KG1 (cell line): ENCODE data around the gene KRTAP13-4.

Experiments used
- DNase-seq: peaks from one replicate; lab custom pipeline; 2025; lab: John Stamatoyannopoulos, UW

Gene KRTAP13-4, protein sequence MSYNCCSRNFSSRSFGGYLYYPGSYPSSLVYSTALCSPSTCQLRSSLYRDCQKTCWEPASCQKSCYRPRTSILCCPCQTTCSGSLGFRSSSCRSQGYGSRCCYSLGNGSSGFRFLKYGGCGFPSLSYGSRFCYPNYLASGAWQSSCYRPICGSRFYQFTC

DNA sequence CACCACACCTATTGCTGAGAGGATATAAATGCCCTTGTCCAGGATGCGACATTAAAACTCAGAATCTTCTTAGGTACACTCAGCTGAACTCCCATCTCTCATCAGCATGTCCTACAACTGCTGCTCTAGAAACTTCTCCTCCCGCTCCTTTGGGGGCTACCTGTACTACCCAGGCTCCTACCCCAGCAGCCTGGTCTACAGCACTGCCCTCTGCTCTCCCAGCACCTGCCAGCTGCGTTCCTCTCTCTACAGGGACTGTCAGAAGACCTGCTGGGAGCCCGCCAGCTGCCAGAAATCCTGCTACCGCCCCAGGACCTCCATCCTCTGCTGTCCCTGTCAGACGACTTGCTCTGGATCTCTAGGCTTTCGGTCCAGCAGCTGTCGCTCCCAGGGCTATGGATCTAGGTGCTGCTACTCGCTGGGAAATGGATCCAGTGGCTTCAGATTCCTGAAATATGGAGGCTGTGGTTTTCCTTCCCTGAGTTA is at the start of gene KRTAP13-4:
Gene KRTAP13-4 (plus strand): TSS at position 51 of the 486 bp plus-strand sequence. CDS start 56 bp downstream, at position 107.
- DNase-seq = no peak

DNA sequence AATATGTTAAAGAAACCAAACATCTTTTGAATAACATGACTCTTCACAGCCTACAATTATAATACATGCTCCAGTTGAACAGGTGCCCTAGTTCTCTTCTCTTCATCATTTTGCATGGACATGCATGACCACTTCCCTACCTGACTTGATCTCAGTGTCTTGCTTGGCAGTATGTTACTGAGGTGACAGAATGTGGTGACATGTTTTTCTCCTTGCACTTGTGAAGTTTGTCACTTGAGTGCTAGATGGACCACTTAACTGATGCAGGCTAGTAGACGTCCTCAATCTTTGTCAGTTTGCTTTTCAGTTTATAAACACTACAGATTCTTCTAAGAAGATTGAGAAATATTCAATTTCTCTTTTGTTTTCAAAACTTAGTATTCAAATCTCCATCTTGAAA is 47.8 kb upstream of the KRTAP13-4 start:
- no peak for DNase-seq

DNA sequence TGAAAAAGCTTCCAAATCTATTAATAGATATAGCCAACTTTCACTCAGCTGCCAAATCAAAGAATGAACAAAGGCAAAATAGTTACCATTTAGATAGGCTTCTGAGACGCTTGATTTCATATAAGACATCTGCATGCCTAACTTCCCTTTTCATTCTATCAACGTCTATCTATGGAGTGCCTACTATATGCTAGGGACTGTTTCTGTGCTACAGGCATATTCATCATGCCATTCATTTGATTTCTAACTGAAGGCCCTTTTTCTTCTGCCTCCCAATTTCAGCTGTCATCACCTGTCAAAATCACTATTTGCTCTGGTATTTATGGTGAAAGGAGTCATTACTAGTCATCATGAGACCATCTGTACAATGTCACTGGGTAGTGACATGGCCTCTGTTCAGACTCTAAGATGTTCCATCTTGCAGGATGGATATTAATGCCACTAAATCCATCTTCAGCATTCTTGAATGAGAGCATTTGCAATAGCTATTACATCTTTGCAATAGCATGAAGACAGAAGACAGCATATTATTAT is 38.5 kb upstream of the KRTAP13-4 start:
- no peak for DNase-seq

DNA sequence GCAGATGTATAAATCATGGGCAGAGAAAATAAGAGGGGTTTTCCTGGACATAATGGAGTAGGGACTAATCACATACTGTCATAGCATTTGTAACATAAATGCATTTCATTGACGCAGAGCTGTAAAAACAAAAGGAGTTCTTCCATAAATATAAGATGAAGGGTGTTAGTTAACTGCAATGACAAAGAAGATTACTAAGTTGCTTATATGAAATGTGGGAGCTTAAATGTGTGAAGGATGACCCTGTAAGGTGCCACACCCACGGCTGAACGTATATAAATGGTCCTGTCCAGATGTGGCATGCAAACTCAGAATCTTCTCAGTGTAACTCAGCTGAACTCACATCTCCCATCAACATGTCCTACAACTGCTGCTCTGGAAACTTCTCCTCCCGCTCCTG is 34.3 kb upstream of the KRTAP13-4 start, which contains the start of gene KRTAP13-1:
Gene KRTAP13-1 (plus strand): TSS at position 301 of the 400 bp plus-strand sequence. CDS start 56 bp downstream, at position 357.
- DNase-seq = no peak

DNA sequence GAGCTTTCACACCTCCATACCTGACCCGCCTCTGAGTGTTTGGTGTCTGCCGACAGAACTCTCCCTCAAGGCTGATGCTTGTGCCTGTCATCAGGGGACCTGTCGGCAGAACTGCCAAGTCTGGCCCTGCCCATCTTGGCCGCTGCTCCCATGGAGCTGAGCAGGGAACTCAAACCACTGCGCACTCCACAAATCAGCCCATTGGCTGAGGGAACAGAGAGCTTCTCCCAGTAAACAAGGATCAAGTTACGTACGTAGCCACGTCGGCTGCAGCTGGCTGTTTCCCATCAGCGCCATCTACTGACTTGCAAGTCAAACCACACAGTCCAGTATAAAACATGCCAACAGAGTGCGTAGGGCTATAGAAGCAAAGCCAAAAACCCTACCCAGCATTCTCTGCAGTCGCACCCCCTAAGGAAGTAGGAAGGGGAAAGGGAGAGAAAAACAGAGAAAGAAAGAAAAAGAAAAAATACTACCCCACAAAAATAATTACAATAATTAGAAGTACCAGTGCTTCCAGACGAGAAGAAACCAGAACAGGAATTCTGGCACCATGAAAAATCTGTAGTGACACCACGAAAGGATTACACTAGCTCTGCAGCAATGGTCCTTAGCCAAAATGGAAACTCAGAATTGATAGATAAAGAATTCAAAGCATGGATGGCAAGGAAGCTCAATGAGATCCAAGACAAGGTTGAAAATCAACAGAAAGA is 21.1 kb upstream of the KRTAP13-4 start:
- no peak for DNase-seq

DNA sequence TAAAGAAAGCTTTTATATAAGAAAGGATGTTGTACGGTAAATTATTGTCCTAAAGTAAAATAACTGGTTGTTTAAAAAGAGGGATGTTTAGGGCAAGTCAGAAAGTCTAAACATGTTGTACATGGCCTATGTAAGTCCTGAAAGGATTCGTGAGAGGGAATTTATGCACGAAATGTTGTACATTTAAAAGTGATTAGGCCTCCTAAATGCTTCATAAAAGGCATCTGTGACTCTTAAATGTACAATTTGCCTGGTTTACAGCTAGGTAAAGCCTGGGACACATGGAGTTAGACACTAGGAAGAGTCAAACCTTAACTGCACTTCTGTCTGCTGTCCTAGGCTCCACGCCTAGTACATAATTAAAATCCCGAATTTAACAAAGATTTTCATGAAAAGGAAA is 14.0 kb upstream of the KRTAP13-4 start:
- DNase-seq = no peak

DNA sequence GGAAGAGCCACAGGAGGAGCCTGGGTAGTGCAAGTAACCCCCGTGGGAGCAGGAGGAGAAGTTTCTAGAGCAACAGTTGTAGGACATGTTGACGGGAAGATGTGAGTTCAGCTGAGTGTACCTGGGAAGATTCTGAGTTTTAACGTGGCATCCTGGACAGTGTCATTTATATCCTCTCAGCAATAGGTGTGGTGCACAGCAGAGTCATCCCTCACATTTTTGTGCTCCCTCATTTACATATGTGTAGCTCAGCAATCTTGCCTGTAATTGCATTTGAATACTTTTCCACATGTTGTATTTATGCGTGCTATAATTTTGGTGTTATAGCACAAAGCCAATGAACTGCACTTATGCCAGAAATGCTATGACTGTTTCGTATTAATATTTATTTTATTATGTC is 4.2 kb upstream of the KRTAP13-4 start, which contains the start of gene KRTAP13-3:
Gene KRTAP13-3 (minus strand): TSS at position 101 of the 400 bp plus-strand sequence. CDS start 14 bp downstream, at position 87.
- no peak for DNase-seq

DNA sequence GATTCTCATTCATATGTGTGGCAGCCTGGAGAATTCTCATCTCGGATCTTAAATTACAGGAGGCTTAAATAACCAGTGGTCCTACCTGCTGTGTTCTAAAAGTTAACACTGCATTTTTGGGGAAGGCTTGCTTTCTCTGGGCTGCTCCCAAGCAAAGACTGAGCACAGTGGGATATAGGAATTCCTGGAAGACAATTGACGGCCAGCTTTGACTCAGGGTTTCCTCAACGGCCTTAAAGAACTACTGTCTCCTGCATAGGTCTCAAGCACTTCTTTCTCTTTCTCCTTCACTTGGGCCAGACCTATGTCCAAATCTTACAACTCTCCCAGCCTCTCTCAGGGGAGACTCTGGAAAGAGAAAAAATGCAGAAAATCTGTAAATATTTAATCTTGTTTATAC is 3.3 kb upstream of the KRTAP13-4 start:
- no peak for DNase-seq

DNA sequence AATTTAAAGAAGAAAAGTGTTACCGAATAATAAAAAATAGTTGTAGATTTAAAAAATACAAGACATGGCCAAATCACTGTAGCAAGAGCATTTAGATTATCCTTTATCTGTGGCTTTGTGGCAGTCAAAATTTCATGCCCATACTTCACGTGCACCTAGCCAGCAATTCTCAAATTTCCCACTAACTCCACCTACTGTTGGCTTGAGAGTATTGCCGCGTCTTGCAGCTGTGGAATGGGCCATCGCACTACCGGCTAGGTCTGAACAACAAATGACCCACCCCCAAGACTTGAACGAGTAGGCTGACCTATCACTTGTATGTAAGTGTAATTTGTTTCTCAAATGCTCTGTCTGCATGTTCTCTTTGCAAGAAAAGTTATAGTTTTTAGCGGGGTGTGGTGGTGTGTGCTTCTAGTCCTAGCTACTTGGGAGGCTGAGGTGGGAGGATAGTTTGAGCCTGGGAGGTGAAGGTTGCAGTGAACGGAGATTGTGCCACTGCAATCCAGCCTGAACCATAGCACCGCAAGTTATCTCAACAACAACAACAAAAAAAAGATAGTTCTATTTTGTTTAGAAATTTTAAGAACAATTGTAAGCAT is 4.1 kb downstream of the KRTAP13-4 start:
- peak; percentile 31 for DNase-seq

DNA sequence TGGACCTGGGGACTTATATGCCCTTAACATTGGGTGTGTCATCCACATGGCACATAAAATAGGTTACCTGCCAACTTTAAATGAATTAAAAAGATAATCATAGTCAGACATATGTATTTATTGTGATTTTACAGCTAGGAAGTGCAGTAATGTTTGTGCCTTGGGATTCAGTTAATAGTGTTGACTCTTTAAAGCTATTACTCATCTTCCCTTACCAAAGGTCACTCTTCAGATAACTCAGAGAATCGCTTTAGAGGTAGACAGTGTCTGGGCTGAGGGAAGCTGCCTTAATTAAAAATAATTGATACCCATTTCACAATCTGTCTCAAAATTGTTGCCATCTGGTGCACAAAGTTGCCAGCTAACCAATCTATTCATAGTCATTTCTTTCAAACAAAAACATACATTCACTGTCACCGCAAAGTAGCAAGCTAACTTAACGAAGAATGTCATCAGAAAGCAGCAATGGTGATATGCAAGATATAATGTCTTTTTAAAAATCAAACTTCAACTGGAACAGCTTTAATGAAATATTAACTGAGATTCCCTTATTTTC is 7.1 kb downstream of the KRTAP13-4 start:
- no peak for DNase-seq

DNA sequence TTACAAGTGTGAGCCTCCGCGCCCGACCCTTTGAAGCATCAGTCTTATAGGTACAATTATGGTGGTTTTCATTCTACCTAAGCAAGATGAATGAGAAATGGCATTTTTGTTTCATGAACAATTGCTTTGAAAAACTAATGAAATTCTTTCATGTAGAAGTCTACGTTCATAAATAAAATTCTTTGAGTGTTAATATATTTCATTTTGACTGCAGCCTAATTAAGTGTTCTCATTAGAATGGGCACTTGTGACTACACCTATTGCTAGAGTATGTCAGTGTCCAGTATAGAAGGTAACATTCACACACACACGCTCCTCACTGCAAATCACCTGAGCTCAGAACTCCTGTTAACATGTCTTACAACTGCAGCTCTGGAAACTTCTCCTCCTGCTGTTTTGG is 10.0 kb downstream of the KRTAP13-4 start, which contains the start of gene KRTAP15-1:
Gene KRTAP15-1 (plus strand): TSS at position 301 of the 400 bp plus-strand sequence. CDS start 53 bp downstream, at position 354.
- DNase-seq = no peak

DNA sequence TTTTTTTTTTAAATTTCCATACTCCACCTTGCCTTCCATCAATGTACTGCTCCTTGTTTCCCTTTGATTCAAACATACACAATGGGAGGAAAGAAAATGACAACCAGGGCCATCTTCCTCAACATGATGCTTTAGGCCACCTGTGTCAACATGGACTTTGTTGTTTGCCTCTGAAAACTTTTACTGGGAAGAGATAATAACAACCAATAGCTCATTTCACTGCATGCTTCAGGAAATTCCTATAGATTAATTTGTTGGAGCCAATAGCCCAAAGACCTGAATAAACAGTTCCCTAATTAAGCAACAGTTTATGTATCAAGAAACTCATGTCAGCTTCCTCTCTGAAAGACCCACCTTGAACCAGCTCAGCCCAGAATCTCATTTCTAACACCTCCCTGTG is 13.2 kb downstream of the KRTAP13-4 start:
- DNase-seq = no peak

DNA sequence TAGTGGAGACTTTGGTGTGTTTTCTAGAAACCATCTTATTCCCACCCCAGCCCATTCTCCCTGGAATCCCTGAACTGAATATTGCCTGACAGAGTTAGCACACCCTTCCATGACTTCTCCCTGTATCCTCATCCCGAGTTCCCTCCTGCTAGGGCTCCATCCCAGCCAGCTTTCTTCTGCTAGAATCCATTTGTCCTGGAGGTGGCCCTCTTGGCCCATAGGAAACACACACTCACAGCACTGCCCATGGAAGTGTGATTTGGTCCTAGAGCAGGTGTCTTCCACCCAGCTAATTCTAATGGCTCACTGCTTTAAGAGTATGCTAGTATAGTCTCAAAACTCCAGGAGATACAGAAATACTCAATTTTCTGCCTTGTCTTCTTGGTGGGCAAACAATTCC is 14.2 kb downstream of the KRTAP13-4 start:
- DNase-seq = no peak

DNA sequence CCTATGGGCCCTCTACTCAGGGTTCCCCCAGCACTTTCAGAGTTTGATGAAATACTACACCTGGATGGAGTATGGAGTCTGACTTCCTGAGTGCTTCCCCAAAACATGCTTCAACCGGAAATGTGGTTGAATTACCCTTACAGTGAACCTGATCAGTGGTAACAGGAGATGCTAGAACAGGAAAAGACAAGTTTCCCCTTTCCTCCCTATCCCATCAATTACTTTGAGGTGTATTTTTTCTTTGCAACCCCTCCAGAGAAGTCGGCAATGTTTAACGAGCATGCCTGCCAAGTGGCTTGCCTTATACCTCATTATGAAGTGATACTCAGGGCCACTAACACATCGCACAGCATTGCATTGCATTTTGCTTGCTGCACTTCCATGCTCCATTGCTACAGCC is 17.0 kb downstream of the KRTAP13-4 start:
- peak; percentile 48 for DNase-seq

DNA sequence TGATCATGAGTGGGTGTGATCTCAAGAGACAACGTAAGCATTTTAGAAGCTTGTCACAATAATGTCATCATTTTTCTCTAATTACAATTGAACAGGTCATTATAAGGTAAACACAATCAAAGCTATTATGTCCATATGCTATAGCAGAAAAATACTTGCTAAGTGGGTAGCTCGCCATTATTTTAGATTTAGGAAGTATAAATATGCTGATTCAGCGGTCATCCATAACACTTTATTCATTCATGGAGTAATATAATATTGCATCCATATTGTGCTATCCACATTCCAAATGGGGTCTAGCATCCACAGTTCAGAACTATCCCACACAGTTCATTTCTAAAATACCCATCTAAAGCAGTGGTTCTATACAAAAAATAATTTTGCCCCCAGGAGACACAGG is 18.5 kb downstream of the KRTAP13-4 start:
- no peak for DNase-seq

DNA sequence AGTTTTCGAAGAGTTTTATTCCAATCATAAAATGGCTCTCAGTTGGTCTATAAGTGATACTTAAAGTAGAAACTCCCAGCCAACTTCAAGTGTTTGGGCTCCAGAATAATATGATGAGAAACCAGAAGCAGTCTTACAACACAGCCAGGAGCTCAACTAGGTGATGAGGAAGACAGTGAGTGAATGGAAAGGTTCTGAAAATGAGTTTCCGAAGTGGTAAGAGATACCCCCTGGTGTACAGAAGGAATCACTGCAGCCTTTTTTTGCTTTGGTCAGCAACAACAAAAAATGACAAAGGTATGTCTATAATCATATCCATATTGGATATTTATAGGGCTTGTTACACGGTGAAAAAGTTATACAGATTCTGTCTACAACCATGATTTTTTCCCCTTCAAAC is 33.7 kb downstream of the KRTAP13-4 start:
- DNase-seq = peak; percentile 29

DNA sequence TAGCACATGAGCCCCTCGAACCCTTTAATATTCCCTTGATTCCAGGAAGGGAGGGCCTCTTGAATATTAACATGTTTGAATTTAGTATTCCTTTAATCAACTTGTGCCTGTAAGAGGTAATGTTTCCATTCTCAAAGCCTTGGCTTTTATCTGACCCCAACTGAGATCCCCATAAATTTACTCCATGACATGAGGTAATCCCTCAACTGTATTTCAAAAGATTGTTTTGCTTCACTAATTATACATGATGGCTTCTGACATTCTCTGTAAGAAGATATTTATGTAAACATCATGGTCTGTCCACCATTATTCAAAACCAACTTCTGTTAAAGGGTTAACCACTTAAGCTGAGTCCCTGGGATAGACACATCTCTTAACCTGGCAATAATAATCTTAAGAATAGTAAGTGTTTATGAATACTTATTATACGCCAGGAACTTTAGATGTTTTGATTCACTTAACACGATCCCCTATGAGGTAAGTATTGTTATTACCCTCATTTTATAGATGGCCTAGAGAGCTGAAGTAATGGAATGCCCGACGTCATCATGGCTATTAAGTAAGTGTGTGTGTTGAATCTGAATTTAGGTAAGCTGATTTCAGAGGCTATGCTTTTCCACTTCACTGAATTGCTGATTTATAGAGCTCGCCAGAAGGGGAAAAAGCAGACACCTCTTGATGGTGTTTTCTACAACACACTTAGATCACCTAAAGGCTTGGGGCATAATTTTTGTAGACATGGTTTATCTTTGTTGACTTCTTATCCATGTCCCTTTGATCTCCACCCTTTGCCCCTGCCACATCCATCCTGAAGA is 39.1 kb downstream of the KRTAP13-4 start:
- no peak for DNase-seq

DNA sequence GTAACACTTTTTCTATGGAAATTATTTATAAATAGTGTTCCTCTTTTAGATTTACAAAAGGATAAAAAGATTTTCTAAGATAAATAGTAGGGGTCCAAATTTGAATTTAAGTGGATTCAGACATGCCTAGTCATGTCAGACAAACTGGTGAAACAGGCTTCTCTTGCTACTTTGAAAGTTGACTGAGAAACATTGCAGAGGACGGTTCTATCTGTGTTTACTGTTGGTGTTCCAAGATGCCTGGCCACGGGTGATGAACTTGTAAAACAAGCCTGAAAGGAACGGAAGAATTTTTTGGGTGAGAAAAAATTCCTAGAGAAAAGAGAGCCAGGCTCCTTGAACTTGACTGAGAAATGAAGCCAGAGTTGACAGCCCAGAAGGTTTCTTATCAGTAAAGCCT is 48.0 kb downstream of the KRTAP13-4 start:
- DNase-seq = no peak

DNA sequence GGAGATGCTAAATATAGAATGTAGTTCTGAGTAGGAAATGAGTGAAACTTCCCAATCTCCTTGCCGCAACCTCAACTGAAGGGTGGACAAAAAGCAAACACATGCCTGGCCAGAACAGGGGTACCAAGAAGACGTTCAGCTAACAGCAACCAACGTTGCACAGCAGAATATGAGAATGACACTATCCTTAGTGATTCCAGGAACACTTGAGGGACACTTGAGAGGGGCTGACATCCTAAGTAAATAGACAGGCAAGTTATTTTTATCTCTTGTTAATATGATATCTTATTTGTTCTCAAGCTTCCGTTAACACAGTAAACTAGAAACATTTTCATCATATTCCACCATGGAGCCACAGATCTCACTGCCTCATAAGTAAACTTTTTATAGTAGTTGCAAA is 49.2 kb downstream of the KRTAP13-4 start:
- DNase-seq = no peak

DNA sequence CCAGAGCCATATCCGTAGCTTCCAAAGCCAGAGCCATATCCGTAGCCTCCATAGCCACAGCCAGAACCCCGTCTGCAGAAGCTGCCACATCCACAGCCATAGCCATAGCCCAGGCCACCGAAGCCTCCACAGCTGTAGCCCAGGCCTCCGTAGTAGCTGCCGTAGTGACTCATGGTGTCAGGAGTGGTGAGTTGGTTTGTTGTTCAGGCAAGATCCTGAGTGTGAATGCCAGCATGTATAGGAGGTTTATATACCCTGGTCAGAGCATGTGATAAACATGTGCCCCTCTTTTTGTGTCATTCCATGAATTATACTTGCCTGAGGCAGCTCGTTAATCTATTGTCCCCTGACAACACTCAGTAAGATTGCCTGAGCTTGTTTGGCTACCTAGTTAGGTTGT is 50.1 kb downstream of the KRTAP13-4 start, which contains the start of gene KRTAP19-1:
Gene KRTAP19-1 (minus strand): TSS at position 223 of the 400 bp plus-strand sequence. CDS start 50 bp downstream, at position 173.
- DNase-seq = no peak
